NCI-H460 (cell line): ENCODE data around the gene ITGB5. TPM values are rescaled to one million over a fixed set of nuclear protein-coding genes. Genes with fewer than 3 reads are reported as not detected.

Experiments used
- DNase-seq: peaks from one replicate; pipeline ENCODE4 v3.0.0-alpha.2; 2016; ENCODE audit warnings: low read depth; ENCODE audit errors: extremely low read depth
- polyA plus RNA-seq: library from polyadenylated mRNA; depleted of rRNA; stranded (reverse); fragments of >200 nt; gene quantifications from 2 replicates; pipeline ENCODE4 v1.2.3, GENCODE V29; 2014; cell fraction: nucleus; rRNA removed
- total RNA-seq: library from RNA; depleted of rRNA; stranded (reverse); fragments of >200 nt; shearing (Covaris generic); gene quantifications from 2 replicates; pipeline ENCODE4 v1.2.3, GENCODE V29; 2014; rRNA removed

ITGB5 gene
- 124 and 127 TPM in 2 replicates for total RNA-seq
- 185 and 255 TPM in 2 replicates for polyA plus RNA-seq

GRCh38 chr3:124887177-124887931, at the start of gene ITGB5:
TSS of gene ITGB5 (minus strand) at chr3:124887365. CDS start at chr3:124887000, 365 bp downstream.
- DNase-seq = peak; percentile 74

GRCh38 chr3:124935794-124936542, 48.8 kb upstream of the ITGB5 start:
- DNase-seq = no peak

- DNase-seq = no peak
Measured at GRCh38 chr3:124935264-124935663, 48.1 kb upstream of the ITGB5 start.

- DNase-seq = no peak
Measured at GRCh38 chr3:124934577-124934976, 47.4 kb upstream of the ITGB5 start, which contains the start of gene MUC13. TSS of gene MUC13 (minus strand) at chr3:124934751. CDS start at chr3:124934712, 39 bp downstream.

- DNase-seq = peak; percentile 64
Measured at GRCh38 chr3:124928333-124929202, 41.4 kb upstream of the ITGB5 start.

DNA sequence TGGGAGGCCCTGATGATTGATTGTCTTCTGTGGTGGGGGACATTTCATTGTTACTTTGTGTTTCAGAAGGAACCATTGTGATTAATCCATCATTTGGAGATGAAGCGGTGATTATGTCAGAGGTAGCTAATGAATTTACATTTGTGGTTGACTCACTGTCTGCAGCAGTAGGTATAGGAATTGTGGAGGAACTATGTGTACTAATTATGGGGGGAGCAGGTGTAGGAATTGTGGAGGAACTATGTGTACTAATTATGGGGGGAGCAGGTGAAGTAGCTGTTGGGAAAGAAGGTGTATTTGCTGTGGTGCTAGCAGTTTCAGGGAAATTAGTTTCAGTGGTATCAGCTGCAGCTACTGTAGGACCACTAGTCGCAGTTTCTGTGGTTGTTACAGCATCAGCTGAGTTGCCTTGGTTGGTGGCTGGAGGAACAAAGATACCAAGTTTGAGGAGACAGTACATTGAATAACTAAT, 40.4 kb upstream of the ITGB5 start:
- DNase-seq = no peak

GRCh38 chr3:124926426-124927101, 39.4 kb upstream of the ITGB5 start:
- DNase-seq = no peak

DNA sequence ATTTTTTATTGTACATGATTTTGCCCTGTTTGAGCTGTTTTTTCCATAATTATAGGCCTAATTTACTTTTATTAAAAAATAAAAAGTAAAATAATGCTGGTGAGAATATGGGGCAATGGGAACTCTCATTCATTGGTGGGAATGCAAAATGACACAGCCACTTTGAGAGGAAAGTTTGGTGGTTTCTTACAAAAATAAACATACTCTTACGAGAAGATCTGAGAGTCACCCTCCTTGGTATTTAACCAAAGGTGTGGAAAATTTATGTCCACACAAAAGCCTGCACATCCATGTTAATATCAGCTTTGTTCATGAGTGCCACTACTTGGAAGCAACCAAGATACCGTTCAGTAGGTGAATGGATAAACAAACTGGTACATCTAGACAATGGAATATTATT, 37.6 kb upstream of the ITGB5 start:
- DNase-seq = no peak

DNA sequence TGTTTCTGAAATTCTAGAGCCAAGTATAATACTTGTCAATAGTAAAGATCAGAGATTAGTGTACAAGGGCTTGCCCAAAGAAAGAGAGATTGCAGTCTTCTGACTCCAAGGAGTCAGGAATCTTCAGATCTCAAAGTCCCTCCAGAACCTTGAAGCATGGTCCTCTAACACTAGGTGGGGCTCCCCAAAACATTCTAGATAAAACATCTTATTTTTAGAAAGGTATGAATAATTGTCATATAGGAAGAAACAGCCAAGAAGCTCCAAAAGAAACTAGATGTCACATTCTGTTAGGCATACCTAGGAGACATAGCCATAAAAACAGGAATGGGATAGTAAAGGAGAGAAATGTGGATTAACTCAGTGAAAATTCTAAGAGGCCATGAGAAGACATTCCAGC, 36.7 kb upstream of the ITGB5 start:
- no peak for DNase-seq

DNA sequence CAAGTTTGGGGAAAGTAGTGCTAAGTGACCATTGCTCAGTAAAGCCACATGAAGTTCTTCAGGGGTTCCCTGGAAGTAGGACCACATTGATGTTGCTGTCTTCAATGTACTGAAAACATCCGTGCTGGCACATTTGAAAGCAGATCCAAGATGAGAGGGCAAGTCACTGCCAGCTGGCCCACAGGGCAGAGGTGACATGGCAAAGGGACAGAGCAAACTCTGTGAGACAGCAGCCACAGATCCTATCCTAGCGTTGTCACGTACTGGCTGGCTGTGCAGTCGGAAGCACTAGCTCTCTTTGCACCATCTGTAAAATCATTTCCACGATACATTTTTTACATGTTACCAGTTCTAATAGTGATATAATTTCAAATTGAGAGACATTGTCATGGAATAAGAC, 33.6 kb upstream of the ITGB5 start:
- DNase-seq = no peak

DNA sequence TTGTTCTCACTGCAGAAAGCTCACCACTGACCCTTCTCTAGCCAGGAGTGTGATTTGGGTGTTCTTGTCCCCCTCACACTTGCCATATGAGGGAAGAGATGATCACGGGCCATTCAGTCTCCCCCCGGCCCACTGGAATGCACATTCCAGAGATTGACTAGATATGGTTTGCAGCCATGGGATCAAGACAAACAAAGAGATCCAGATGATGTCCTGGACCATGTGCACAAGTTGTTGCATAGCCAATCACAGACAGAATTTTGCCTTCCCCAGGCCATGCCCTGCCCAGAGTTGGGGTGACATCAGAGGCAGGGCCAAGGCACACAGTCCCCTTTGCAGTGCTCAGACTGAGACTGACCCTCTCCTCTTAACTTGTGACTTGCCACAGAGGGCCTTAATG, 32.6 kb upstream of the ITGB5 start:
- DNase-seq = no peak

DNA sequence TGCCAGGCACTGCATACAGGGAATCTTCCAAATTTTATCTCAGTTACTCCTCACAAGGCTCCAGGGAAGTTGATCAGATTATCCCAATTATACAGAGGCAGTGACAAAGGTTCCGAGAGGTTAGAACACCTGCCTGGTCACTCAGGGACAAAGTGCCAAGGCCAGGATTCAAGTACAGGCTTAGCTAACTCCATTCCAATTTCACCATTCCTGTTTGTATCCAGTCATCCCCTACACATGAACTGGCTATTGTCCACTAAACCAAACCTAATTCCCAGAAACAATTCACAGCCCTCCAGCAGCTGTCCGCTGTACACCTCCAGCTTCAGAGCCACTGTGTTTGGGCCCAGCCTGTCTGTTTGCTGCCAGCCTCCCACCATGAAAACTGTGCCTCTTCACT, 31.4 kb upstream of the ITGB5 start:
- DNase-seq = no peak

GRCh38 chr3:124916837-124917409, 29.8 kb upstream of the ITGB5 start:
- DNase-seq = no peak

- DNase-seq = peak; percentile 24
Measured at GRCh38 chr3:124915254-124915653, 28.1 kb upstream of the ITGB5 start.

DNA sequence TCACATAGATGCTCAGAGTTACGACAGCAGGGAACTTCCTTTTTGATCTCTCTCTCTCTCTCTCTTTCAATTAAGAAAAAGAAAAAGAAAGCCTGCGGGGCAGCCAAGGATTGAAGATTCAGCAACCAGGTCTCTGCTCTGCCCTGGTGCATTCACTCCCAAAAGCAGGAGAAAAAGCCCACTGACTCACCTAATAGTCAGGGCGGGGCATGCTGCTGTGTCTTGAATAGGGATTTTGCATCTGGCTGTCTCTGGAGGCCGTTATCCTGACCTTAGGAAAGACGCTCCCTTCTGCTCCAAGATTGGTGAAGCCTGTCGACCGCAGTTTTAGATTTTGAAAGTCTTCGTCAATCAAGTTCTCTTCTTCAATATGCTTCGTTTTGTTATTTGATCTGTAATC, 20.8 kb upstream of the ITGB5 start:
- no peak for DNase-seq

DNA sequence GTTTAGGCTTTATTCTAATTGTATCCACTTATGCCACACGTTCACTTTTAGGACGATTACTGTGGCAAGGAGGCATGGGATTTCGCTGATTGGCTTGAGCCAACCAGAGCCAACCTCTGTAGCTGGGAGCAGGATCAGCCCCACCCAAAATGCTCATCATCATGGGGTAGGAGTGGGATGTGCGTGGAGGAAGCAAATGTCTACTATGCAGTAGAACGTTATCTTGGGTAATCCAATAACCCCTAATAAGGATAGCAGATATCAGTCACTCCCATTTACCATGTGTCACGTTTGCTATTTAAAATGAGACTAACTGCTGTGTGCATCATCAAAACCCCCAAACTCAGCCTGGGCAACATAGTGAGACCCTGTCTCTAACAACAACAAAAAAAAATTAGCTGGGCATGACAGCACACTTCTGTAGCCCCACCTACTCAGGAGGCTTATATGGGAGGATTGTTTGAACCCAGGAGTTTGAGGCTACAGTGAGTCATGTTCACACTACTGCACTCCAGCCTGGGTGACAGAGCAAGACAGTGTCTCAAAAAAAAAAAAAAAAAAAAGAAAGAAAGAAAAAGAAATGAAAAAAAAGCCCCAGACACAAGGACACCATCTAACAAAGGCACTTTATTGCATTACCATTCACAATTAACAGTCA, 17.8 kb upstream of the ITGB5 start:
- DNase-seq = no peak

DNA sequence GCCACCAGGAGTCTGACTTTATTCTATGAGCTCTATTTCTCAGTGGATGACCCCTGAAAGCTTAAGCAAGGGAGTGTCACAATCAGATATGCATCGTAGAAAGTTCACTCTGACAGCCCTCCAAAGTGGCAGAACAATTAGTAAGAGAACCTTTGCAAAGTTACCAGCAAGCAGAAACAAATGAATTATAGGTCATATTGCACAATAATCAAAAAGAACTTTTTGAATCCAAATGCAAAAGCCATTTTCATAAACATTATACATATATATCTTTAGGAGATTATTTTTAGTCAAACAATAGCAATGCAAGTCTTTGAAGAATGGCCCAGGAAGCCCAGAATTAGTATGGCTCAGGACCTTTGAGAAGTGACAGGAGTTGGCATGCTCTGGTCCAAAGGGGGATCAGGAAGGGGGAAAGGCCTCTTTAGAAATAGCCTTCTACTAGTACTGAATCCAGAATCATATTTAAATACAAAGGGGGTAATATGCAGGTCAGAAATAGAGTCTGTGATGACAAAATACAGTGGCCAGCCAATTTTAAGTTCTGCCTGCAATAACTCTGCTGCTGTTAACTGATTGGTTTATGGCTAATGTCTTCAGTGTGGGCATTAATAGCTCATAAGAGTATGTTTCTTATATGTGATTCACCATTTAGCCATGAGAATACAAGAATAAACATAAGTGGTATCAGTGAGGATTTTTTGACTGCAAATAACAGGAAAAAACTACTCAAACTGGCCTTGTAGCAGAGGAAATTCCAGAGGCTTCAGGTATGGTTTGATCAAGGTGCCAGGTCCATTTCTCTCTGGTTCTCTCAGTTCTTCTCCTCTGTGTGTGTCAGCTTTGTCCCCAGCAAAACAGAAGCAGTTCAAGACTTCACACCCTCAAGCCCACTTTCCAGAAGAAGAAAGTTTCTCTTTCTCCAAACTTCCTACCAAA, 17.0 kb upstream of the ITGB5 start:
- DNase-seq = no peak

- DNase-seq = no peak
Measured at GRCh38 chr3:124896824-124897526, 9.8 kb upstream of the ITGB5 start.
